CD4-positive, alpha-beta memory T cell (primary cell): ENCODE measurements around the gene GGNBP2. TPM values are rescaled to one million over a fixed set of nuclear protein-coding genes. Genes with fewer than 3 reads are reported as not detected.

Experiments used
- CTCF ChIA-PET: fragments of 350-600 bp; sonication (Branson Sonifier 250); formaldehyde crosslinking; loops from one replicate; lab custom pipeline; 2021; ENCODE audit warnings: inconsistent platforms; ENCODE audit not compliant: partially characterized antibody; lab: Charles Lee
- POLR2A ChIA-PET: fragments of 350-600 bp; sonication (Branson Sonifier 250); formaldehyde crosslinking; loops from one replicate; lab custom pipeline; 2021; ENCODE audit not compliant: partially characterized antibody; lab: Charles Lee
- DNase-seq, 5 donors: peaks; one replicate each; pipeline versions ENCODE4 v3.0.0 to v3.0.0-alpha.2; 2020 to 2022; ENCODE audit warnings: mixed read lengths in 1 of 5
- H3K27ac ChIP-seq: one replicate; pipeline ENCODE4 v1.7.0; 2013; ENCODE audit warnings: low read depth, low read length
- H3K27me3 ChIP-seq: 2 replicates; pipeline ENCODE4 v1.7.0; 2013; ENCODE audit warnings: mild to moderate bottlenecking, low read length, moderate library complexity; ENCODE audit not compliant: insufficient read depth
- H3K36me3 ChIP-seq: 2 replicates; pipeline ENCODE4 v1.7.0; 2013; ENCODE audit warnings: mild to moderate bottlenecking, low read length, moderate library complexity; ENCODE audit not compliant: insufficient read depth
- H3K4me1 ChIP-seq: 2 replicates; pipeline ENCODE4 v1.7.0; 2013; ENCODE audit warnings: mild to moderate bottlenecking, low read length, moderate library complexity; ENCODE audit not compliant: insufficient read depth
- H3K4me3 ChIP-seq, 2 donors: one replicate each; pipeline ENCODE4 v1.7.0; 2013; ENCODE audit warnings: low read length in 2 of 2, mild to moderate bottlenecking in 1 of 2
- H3K9me3 ChIP-seq, 2 donors: one replicate each; pipeline ENCODE4 v1.7.0; 2013; ENCODE audit warnings: low read length in 2 of 2, control low read depth in 1 of 2; ENCODE audit not compliant: control insufficient read depth in 1 of 2
- H3K27ac Mint-ChIP-seq, 7 donors: one replicate each; pipeline ENCODE4 v1.8.0; 2020 to 2021; ENCODE audit warnings: mixed read lengths in 7 of 7, mild to moderate bottlenecking in 6 of 7, inconsistent platforms in 3 of 7, moderate library complexity in 3 of 7
- H3K27me3 Mint-ChIP-seq, 2 donors: one replicate each; pipeline ENCODE4 v1.8.0; 2020 to 2021; ENCODE audit warnings: mixed read lengths in 2 of 2
- H3K36me3 Mint-ChIP-seq, 2 donors: one replicate each; pipeline ENCODE4 v1.8.0; 2020 to 2021; ENCODE audit warnings: mixed read lengths in 2 of 2, inconsistent platforms in 1 of 2, mild to moderate bottlenecking in 1 of 2
- H3K4me1 Mint-ChIP-seq, 4 donors: one replicate each; pipeline ENCODE4 v1.8.0; 2020 to 2021; ENCODE audit warnings: mixed read lengths in 4 of 4, mild to moderate bottlenecking in 1 of 4
- H3K4me3 Mint-ChIP-seq, 8 donors: one replicate each; pipeline ENCODE4 v1.8.0; 2020 to 2021; ENCODE audit warnings: mixed read lengths in 8 of 8, mild to moderate bottlenecking in 7 of 8, moderate library complexity in 6 of 8, inconsistent platforms in 3 of 8
- H3K9me3 Mint-ChIP-seq, 8 donors: one replicate each; pipeline ENCODE4 v1.8.0; 2020 to 2021; ENCODE audit warnings: mixed read lengths in 8 of 8, mild to moderate bottlenecking in 5 of 8, inconsistent platforms in 3 of 8, moderate library complexity in 1 of 8
- intact Hi-C: fragments of 100-400 bp; cut with micrococcal nuclease; formaldehyde crosslinking; loops from one replicate; pipeline ENCODE4 v1.15.1; 2023
- polyA plus RNA-seq, 2 donors: library from polyadenylated mRNA; unstranded; fragments of 300-500 nt; fragmentation: Illumina TruSeq; gene quantifications; one replicate each; pipeline ENCODE4 v1.2.3, GENCODE V29; 2021
- total RNA-seq, 2 experiments: library from RNA; stranded (reverse); gene quantifications; one replicate each; pipeline ENCODE4 v1.2.3, GENCODE V29; 2021

Gene GGNBP2
- total RNA-seq (100 to 1,000 TPM; 140 to 143 TPM), polyA plus RNA-seq (10 to 100 TPM; 45.5 to 85.3 TPM)

GRCh38 chr17:36544307-36545076 is at the start of gene GGNBP2:
Gene GGNBP2 (plus strand): TSS chr17:36544919. CDS start chr17:36545725, 806 bp downstream.
- Mint-ChIP-seq H3K36me3 (peaks cover 4 to 32% of the 10 kb centered on the region in 2 donors), H3K4me3 (peak within 1 kb of the TSS; percentile 90 to 97 (median 92)), H3K9me3 (no peaks in the 10 kb centered on the region), H3K27ac (peak within 1 kb of the TSS; percentile 96 to 99 (median 97)), H3K4me1 (peaks cover 20 to 51% (median 30%) of the 10 kb centered on the region in 4 donors), H3K27me3 (no peaks in the 10 kb centered on the region)
- H3K27me3 ChIP-seq, result no peaks in the 10 kb centered on the region
- DNase-seq, result peak; percentile 87 to 97 (median 95)
- H3K9me3 ChIP-seq, result no peaks in the 10 kb centered on the region
- intact Hi-C loops, result loop anchor here (1.0 to 10.0 kb wide), 5 partner anchors 10 to 1060 kb away; partner anchors contain the start of genes DHRS11, MRM1, MYO19 and PIGW
- H3K36me3 ChIP-seq, result no peaks in the 10 kb centered on the region
- peak within 1 kb of the TSS; percentile 90 to 99 for H3K4me3 ChIP-seq
- peaks cover 46% of the 10 kb centered on the region for H3K4me1 ChIP-seq
- ChIA-PET CTCF (interaction anchor here (0.8 to 5.2 kb wide), 2 partner anchors 10 to 57 kb away, joined by 4 to 24 read pairs; partner anchors contain the start of genes MRM1, MYO19 and PIGW), POLR2A (interaction anchor here (1.2 to 6.0 kb wide), 8 partner anchors 9 to 1065 kb away, joined by 4 to 151 read pairs (median 10); partner anchors contain the start of genes DHRS11, MRM1, MYO19 and PIGW)
- peak within 1 kb of the TSS; percentile 99 for H3K27ac ChIP-seq

- no peak overlapping the region for H3K4me3 Mint-ChIP-seq
- H3K4me1 ChIP-seq, result peaks cover 13% of the 10 kb centered on the region
- no peak overlapping the region for H3K4me3 ChIP-seq
- CTCF ChIA-PET, result no interaction called here
- POLR2A ChIA-PET, result interaction anchor here (1.8 kb wide), 1 partner anchor 9 kb away, joined by 4 read pairs; the partner anchor contains the start of gene ZNHIT3
- no peak for DNase-seq
- no peaks in the 10 kb centered on the region for H3K27me3 Mint-ChIP-seq
- peaks cover 73% of the 10 kb centered on the region for H3K36me3 ChIP-seq
- no peaks in the 10 kb centered on the region for H3K27me3 ChIP-seq
- peaks cover 35 to 67% of the 10 kb centered on the region in 2 donors for H3K36me3 Mint-ChIP-seq
- no peak overlapping the region for H3K27ac ChIP-seq
- H3K9me3 Mint-ChIP-seq, result no peaks in the 10 kb centered on the region
- peaks cover 12 to 29% (median 13%) of the 10 kb centered on the region in 4 donors for H3K4me1 Mint-ChIP-seq
- intact Hi-C loops, result no loop called here
- no peaks in the 10 kb centered on the region for H3K9me3 ChIP-seq
- peak overlapping the region in 2 of 7 donors; percentile 27 to 73 for H3K27ac Mint-ChIP-seq
These were observed 49.6 kb upstream of the GGNBP2 start for GRCh38 chr17:36495076-36495578.

GRCh38 chr17:36496018-36496789 is 48.5 kb upstream of the GGNBP2 start:
- peaks cover 7 to 22% (median 9%) of the 10 kb centered on the region in 4 donors for H3K4me1 Mint-ChIP-seq
- H3K36me3 ChIP-seq, result peaks cover 73% of the 10 kb centered on the region
- ChIA-PET CTCF (no interaction called here), POLR2A (no interaction called here)
- H3K4me1 ChIP-seq, result peaks cover 3% of the 10 kb centered on the region
- H3K9me3 Mint-ChIP-seq, result no peaks in the 10 kb centered on the region
- no peak overlapping the region for H3K27ac ChIP-seq
- H3K4me3 ChIP-seq, result no peak overlapping the region
- DNase-seq, result no peak
- peaks cover 34 to 67% of the 10 kb centered on the region in 2 donors for H3K36me3 Mint-ChIP-seq
- no peaks in the 10 kb centered on the region for H3K9me3 ChIP-seq
- no peaks in the 10 kb centered on the region for H3K27me3 Mint-ChIP-seq
- H3K27me3 ChIP-seq, result no peaks in the 10 kb centered on the region
- intact Hi-C loops, result no loop called here
- peak overlapping the region in 3 of 7 donors; percentile 9 to 55 (median 51) for H3K27ac Mint-ChIP-seq
- H3K4me3 Mint-ChIP-seq, result no peak overlapping the region

DNA sequence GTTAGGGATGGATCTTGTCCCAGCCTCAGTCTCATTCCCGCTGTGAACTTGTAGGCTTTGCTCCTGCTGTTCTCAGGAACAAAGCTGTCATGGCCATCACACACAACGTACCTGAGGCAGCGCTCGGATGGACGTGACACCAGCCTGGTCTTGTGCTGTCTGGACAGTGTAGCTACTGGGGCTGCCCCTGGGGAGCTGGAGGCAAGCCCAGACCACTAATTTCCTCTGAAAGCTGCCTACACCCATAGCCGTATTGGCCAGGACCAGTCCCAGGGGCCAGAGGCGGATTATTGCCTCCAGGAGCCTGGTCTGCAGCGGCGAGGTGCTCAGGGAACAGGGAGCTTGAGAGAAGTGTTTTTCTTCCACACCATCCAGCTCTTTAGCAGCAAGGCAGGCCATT is 46.6 kb upstream of the GGNBP2 start:
- ChIA-PET POLR2A (interaction anchor here (0.7 to 1.1 kb wide), 3 partner anchors 10 to 48 kb away, joined by 3 to 4 read pairs (median 3); no protein-coding TSS in a partner anchor), CTCF (no interaction called here)
- Mint-ChIP-seq H3K4me1 (peaks cover 0 to 6% (median 2%) of the 10 kb centered on the region in 4 donors), H3K36me3 (peaks cover 29 to 57% of the 10 kb centered on the region in 2 donors), H3K9me3 (no peaks in the 10 kb centered on the region), H3K27me3 (no peaks in the 10 kb centered on the region), H3K4me3 (no peak overlapping the region), H3K27ac (peak overlapping the region in 1 of 7 donors; percentile 69)
- no peaks in the 10 kb centered on the region for H3K9me3 ChIP-seq
- H3K36me3 ChIP-seq, result peaks cover 55% of the 10 kb centered on the region
- H3K27ac ChIP-seq, result no peak overlapping the region
- H3K4me1 ChIP-seq, result no peaks in the 10 kb centered on the region
- no peaks in the 10 kb centered on the region for H3K27me3 ChIP-seq
- intact Hi-C loops, result no loop called here
- DNase-seq, result no peak
- H3K4me3 ChIP-seq, result no peak overlapping the region

DNA sequence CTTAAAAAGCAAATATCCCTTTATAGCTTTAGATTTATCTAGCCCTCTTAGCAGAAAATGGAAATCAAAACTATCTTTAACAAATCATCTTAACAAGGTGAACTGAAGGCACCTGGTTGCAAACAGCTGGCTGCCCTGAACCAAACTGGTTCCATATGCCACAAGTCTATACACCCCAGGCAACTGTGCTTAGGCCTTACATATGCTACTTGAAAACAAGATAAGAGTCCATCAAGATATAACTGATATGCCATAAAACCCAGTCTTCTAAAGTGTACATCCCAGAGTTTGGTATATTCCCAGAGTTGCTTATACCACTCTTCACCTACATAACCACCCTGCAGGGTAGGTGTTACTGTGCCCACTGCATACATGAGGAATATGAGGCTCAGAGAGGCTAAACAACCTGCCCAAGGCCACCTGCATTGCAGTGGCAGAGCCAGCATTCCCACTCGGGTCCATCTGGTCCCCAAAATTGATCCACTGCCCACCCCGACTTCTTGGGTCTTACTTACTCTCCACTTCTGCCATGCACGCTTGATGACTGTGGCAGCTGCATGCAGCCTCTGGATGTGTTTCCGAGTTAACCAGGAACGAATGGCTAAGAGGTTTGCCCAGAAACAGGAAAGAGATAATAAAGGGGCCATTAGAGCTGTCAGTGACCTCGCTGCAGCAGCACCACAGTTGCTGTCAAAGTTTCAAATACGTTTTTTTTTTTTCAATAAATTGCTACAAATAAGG is 46.0 kb upstream of the GGNBP2 start:
- H3K4me1 ChIP-seq, result no peaks in the 10 kb centered on the region
- Mint-ChIP-seq H3K36me3 (peaks cover 32 to 57% of the 10 kb centered on the region in 2 donors), H3K4me3 (no peak overlapping the region), H3K4me1 (peaks cover 0 to 5% (median 2%) of the 10 kb centered on the region in 4 donors), H3K27ac (peak overlapping the region in 2 of 7 donors; percentile 48 to 69), H3K27me3 (no peaks in the 10 kb centered on the region), H3K9me3 (no peaks in the 10 kb centered on the region)
- no peak overlapping the region for H3K27ac ChIP-seq
- H3K4me3 ChIP-seq, result no peak overlapping the region
- H3K36me3 ChIP-seq, result peaks cover 49% of the 10 kb centered on the region
- ChIA-PET CTCF (interaction anchor here (1.0 kb wide), 1 partner anchor 48 kb away, joined by 3 read pairs; no protein-coding TSS in a partner anchor), POLR2A (interaction anchor here (0.7 to 1.1 kb wide), 3 partner anchors 11 to 48 kb away, joined by 3 to 4 read pairs (median 3); no protein-coding TSS in a partner anchor)
- intact Hi-C loops, result no loop called here
- no peak for DNase-seq
- no peaks in the 10 kb centered on the region for H3K27me3 ChIP-seq
- no peaks in the 10 kb centered on the region for H3K9me3 ChIP-seq

- Mint-ChIP-seq H3K4me1 (peaks cover 0 to 2% (median 0%) of the 10 kb centered on the region in 4 donors), H3K9me3 (no peaks in the 10 kb centered on the region), H3K27ac (peak overlapping the region in 1 of 7 donors; percentile 18), H3K27me3 (no peaks in the 10 kb centered on the region), H3K36me3 (peaks cover 24 to 51% of the 10 kb centered on the region in 2 donors), H3K4me3 (no peak overlapping the region)
- no peaks in the 10 kb centered on the region for H3K9me3 ChIP-seq
- CTCF ChIA-PET, result interaction anchor here (1.1 kb wide), 1 partner anchor 17 kb away, joined by 4 read pairs; no protein-coding TSS in a partner anchor
- no peak overlapping the region for H3K4me3 ChIP-seq
- POLR2A ChIA-PET, result no interaction called here
- H3K36me3 ChIP-seq, result peaks cover 34% of the 10 kb centered on the region
- H3K27me3 ChIP-seq, result no peaks in the 10 kb centered on the region
- no peak for DNase-seq
- H3K4me1 ChIP-seq, result no peaks in the 10 kb centered on the region
- intact Hi-C loops, result no loop called here
- no peak overlapping the region for H3K27ac ChIP-seq
These were observed 43.9 kb upstream of the GGNBP2 start for GRCh38 chr17:36500745-36501225.
